Activated T-helper 1 cell treated with anti-CD3 and anti-CD28 coated beads, Interleukin-12 subunit alpha, Interleukin-12 subunit beta, Interleukin-2, Interleukin-4 antibody, amounts not matched to agents 30 ng/mL and 10 ng/mL and 1 ng/mL, durations not matched to agents 14 hours and 24 hours and 36 hours (primary cell): Measurements from ENCODE around the gene ROR2. TPM values are rescaled to one million over a fixed set of nuclear protein-coding genes. Genes with fewer than 3 reads are reported as not detected.

Source experiments
- DNase-seq: peaks from one replicate; pipeline ENCODE4 v3.0.0; 2021; ENCODE audit warnings: low spot score
- H3K27ac Mint-ChIP-seq: one replicate; pipeline ENCODE4 v1.8.0; 2021; ENCODE audit warnings: mild to moderate bottlenecking, mixed read lengths
- H3K27me3 Mint-ChIP-seq: one replicate; pipeline ENCODE4 v1.8.0; 2022; ENCODE audit warnings: mild to moderate bottlenecking, moderate library complexity, mixed read lengths; ENCODE audit not compliant: insufficient read depth
- H3K36me3 Mint-ChIP-seq: one replicate; pipeline ENCODE4 v1.8.0; 2021; ENCODE audit warnings: low read depth, mixed read lengths
- H3K4me1 Mint-ChIP-seq: one replicate; pipeline ENCODE4 v1.8.0; 2021; ENCODE audit warnings: low read depth, mixed read lengths
- H3K4me3 Mint-ChIP-seq: one replicate; pipeline ENCODE4 v1.8.0; 2021; ENCODE audit warnings: mild to moderate bottlenecking, moderate library complexity, mixed read lengths
- H3K9me3 Mint-ChIP-seq: one replicate; pipeline ENCODE4 v1.8.0; 2021; ENCODE audit warnings: mixed read lengths
- intact Hi-C: fragments of 100-400 bp; cut with micrococcal nuclease; formaldehyde crosslinking; loops from one replicate; pipeline ENCODE4 v1.15.1; 2024
- total RNA-seq: library from RNA; stranded (reverse); gene quantifications from 2 replicates; pipeline ENCODE4 v1.2.3, GENCODE V29; 2022

Gene ROR2
- total RNA-seq, 1 donor from 2014 or later, result 1.6 TPM

DNA sequence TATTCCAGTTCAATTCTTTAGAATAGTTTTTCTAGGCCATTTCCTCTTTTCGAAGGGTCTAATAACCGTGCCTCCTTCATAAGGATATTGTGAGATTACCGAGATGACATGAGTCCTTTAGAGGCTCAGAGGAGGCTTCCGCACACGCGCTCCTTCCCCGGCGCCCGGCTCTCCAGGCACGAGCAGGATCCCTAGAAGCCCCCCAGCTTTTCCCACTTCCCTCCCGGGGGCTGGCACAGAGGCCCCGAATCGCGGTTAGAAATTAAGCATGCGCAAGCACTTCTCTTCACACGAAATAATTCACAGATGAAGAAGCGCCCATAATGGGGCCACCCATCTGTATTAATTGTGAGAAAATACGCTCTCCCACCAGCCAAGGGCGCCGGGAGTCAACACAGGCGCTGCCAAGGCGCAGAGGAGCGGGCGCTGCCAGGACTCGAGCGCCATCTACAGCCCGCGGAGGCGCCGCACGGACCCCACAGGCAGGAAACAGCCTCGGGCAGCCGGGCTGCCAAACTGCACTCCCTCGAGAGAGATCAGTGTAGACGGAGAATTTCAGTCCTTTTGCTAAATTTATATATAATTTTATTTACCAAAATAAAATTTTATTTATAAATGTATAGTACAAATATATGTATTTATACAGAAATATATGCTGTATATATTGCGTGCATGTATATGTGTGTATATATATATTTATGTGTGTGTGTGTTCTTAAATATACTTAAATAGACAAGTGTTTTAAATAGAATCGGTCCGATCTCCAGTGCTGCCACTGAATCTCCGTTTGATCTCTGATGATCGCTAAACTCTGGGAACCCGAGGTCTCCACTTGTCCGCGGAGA is 268.3 kb downstream of the ROR2 start:
- Mint-ChIP-seq H3K27me3 (peaks cover 27% of the 10 kb centered on the region), H3K27ac (no peak overlapping the region), H3K4me3 (peak overlapping the region; percentile 53), H3K36me3 (no peaks in the 10 kb centered on the region), H3K4me1 (peaks cover 5% of the 10 kb centered on the region), H3K9me3 (no peaks in the 10 kb centered on the region)
- peak; percentile 57 for DNase-seq
- intact Hi-C loops, result loop anchor here (1.0 to 5.0 kb wide), 4 partner anchors 46 to 766 kb away; no protein-coding TSS in a partner anchor

- intact Hi-C loops, result loop anchor here (1.0 to 5.0 kb wide), 4 partner anchors 46 to 766 kb away; no protein-coding TSS in a partner anchor
- Mint-ChIP-seq H3K9me3 (no peaks in the 10 kb centered on the region), H3K27ac (no peak overlapping the region), H3K36me3 (no peaks in the 10 kb centered on the region), H3K4me3 (no peak overlapping the region), H3K4me1 (peaks cover 5% of the 10 kb centered on the region), H3K27me3 (peaks cover 30% of the 10 kb centered on the region)
- no peak for DNase-seq
These were observed 269.0 kb downstream of the ROR2 start for GRCh38 chr9:91680998-91681397.

- Mint-ChIP-seq H3K36me3 (no peaks in the 10 kb centered on the region), H3K27ac (no peak overlapping the region), H3K4me3 (no peak overlapping the region), H3K4me1 (peaks cover 5% of the 10 kb centered on the region), H3K27me3 (peaks cover 32% of the 10 kb centered on the region), H3K9me3 (no peaks in the 10 kb centered on the region)
- intact Hi-C loops, result loop anchor here (5.0 kb wide), 2 partner anchors 47 to 253 kb away; no protein-coding TSS in a partner anchor
- no peak for DNase-seq
These were observed 269.9 kb downstream of the ROR2 start for GRCh38 chr9:91680106-91680505.

- intact Hi-C loops, result no loop called here
- Mint-ChIP-seq H3K36me3 (no peaks in the 10 kb centered on the region), H3K27me3 (peaks cover 29% of the 10 kb centered on the region), H3K4me3 (no peak overlapping the region), H3K4me1 (peaks cover 5% of the 10 kb centered on the region), H3K27ac (no peak overlapping the region), H3K9me3 (no peaks in the 10 kb centered on the region)
- DNase-seq, result no peak
These were observed 271.0 kb downstream of the ROR2 start for GRCh38 chr9:91678807-91679580.

DNA sequence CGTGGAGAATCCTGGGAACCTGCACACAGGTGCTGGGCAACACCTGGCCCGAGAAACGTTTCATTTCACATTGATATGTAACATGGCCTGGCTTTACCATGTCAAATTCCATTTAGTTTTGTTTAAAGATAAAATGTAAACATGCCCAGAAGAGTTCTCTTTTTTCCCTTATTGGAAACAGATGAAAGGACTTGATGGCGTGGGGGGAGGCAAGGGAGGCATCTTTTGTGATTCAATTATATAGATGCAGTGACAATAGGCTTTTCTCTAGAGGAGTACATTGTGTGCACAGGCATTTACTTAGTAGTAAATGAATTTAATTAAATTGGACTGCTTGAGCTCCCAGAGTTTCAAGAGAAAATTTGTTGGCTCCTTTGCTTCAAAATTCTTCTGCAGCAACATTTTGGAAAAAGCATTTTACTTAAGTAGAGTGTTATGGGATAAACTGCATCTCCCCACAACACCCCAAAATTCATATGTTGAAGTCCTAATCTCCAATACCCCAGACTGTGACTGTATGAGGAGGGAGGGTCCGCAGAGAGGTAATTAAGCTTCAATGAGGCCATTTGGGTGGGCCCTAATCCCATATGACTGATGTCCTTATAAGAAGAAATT is 272.1 kb downstream of the ROR2 start:
- no peak overlapping the region for H3K27ac Mint-ChIP-seq
- H3K36me3 Mint-ChIP-seq, result no peaks in the 10 kb centered on the region
- intact Hi-C loops, result no loop called here
- no peaks in the 10 kb centered on the region for H3K9me3 Mint-ChIP-seq
- H3K27me3 Mint-ChIP-seq, result peaks cover 30% of the 10 kb centered on the region
- peaks cover 5% of the 10 kb centered on the region for H3K4me1 Mint-ChIP-seq
- no peak overlapping the region for H3K4me3 Mint-ChIP-seq
- no peak for DNase-seq

- DNase-seq, result no peak
- intact Hi-C loops, result no loop called here
- Mint-ChIP-seq H3K4me3 (no peak overlapping the region), H3K27ac (no peak overlapping the region), H3K27me3 (peaks cover 32% of the 10 kb centered on the region), H3K4me1 (peaks cover 5% of the 10 kb centered on the region), H3K9me3 (no peaks in the 10 kb centered on the region), H3K36me3 (no peaks in the 10 kb centered on the region)
These were observed 272.7 kb downstream of the ROR2 start for GRCh38 chr9:91677331-91677730.

- H3K4me1 Mint-ChIP-seq, result no peaks in the 10 kb centered on the region
- no peak overlapping the region for H3K27ac Mint-ChIP-seq
These were observed 274.0 kb downstream of the ROR2 start for GRCh38 chr9:91676046-91676445.

GRCh38 chr9:91664663-91665062 is 285.4 kb downstream of the ROR2 start:
- DNase-seq, result no peak
- no peaks in the 10 kb centered on the region for H3K4me1 Mint-ChIP-seq
- intact Hi-C loops, result no loop called here
- no peak overlapping the region for H3K27ac Mint-ChIP-seq
- no peaks in the 10 kb centered on the region for H3K36me3 Mint-ChIP-seq
- peaks cover 8% of the 10 kb centered on the region for H3K27me3 Mint-ChIP-seq
- H3K4me3 Mint-ChIP-seq, result no peak overlapping the region
- H3K9me3 Mint-ChIP-seq, result no peaks in the 10 kb centered on the region

More at GRCh38 chr9:91676046-91676445, 274.0 kb downstream of the ROR2 start:
- intact Hi-C loops, result no loop called here
- no peaks in the 10 kb centered on the region for H3K9me3 Mint-ChIP-seq
- no peaks in the 10 kb centered on the region for H3K36me3 Mint-ChIP-seq
- no peak for DNase-seq
- H3K4me3 Mint-ChIP-seq, result no peak overlapping the region
- peaks cover 36% of the 10 kb centered on the region for H3K27me3 Mint-ChIP-seq

DNA sequence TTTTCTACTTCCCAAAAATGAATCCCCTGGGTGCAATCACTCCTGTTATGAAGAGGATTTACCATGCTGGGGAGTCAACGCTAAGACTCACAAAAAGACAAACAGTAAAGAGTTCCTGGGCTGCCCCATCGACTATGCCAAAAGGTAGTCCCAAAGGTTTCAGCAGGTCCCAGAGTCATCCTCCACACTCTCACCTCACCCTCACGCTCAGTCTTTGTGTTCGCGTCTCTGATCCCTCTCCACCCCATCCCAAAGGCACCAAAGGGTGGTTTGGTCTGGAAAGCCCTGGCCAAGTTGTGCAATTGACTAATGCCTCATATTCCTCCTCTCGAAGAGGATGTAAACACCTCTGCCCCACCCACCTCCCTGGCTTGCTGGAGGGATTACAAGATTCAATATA is 286.2 kb downstream of the ROR2 start:
- Mint-ChIP-seq H3K36me3 (no peaks in the 10 kb centered on the region), H3K9me3 (no peaks in the 10 kb centered on the region), H3K27me3 (peaks cover 8% of the 10 kb centered on the region), H3K4me3 (no peak overlapping the region), H3K4me1 (no peaks in the 10 kb centered on the region), H3K27ac (no peak overlapping the region)
- intact Hi-C loops, result no loop called here
- DNase-seq, result no peak

GRCh38 chr9:91661451-91661850 is 288.6 kb downstream of the ROR2 start:
- no peaks in the 10 kb centered on the region for H3K9me3 Mint-ChIP-seq
- no peak overlapping the region for H3K27ac Mint-ChIP-seq

DNA sequence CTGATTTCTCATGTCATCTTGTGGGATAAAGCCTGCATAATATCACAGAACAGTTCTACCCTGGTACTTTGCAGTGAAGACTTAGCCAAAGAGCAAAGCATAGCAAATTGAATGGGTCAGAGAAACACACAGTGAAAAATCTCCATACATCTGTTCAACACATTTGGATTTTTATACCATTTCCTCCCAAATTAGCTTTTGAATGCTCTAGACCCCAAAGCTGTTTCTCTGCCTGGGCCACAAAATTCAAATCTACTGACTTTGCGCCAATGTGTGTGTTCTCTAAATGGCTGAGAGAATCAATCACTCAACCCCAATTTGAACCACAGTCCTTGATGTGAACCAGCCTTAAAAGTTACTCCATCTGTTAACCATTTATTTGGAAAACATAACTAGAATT is 289.5 kb downstream of the ROR2 start:
- Mint-ChIP-seq H3K27me3 (peaks cover 6% of the 10 kb centered on the region), H3K9me3 (no peaks in the 10 kb centered on the region), H3K4me1 (no peaks in the 10 kb centered on the region), H3K4me3 (no peak overlapping the region), H3K36me3 (no peaks in the 10 kb centered on the region), H3K27ac (no peak overlapping the region)
- DNase-seq, result no peak
- intact Hi-C loops, result no loop called here

More at GRCh38 chr9:91661451-91661850, 288.6 kb downstream of the ROR2 start:
- intact Hi-C loops, result no loop called here
- no peaks in the 10 kb centered on the region for H3K27me3 Mint-ChIP-seq
- H3K4me3 Mint-ChIP-seq, result no peak overlapping the region
- no peaks in the 10 kb centered on the region for H3K36me3 Mint-ChIP-seq
- H3K4me1 Mint-ChIP-seq, result no peaks in the 10 kb centered on the region
- DNase-seq, result no peak

DNA sequence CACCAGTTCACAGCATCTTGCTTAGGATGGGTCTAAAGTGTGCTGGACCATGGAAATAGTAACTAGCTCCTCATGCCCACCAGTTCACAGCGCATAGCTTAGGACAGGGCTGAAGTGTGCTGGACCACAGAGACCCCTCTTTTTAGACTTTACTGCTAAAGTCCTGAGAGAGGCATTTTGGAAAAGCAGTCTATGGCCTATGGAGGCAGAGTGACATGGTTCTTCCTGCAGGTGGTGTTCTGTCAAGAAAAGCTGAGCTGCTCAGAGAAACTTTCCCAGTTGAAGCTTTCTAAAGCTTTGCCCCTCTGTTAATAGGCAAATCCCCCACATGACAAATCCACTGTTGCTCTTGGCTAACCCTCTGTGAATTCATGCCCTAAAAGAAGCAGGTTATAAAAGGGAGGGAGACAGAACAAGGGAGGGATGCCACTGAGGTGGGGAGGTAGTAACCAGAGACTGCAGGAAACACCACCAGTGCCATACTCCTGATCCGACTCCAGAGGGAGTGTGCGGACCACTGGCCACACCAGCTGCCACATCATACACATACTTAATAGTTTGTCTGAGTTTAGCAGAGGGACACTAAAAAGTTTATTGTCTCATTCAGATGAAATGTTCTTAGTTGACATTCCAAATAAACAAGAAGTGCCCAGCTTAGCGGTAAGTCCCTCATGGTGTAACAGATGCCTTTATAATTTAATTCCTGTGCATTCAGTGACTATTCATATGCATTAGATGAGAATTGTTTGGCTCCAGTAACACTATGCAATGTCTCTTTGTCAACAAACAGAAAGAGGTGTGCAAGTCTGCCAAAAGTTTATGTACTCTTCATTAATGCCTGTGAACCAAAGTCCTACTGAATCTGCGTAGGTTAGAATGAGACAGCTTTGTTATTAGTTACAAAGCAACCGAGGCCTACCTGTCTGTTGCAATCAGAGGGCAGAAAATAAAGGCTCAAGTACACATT is 290.2 kb downstream of the ROR2 start:
- Mint-ChIP-seq H3K36me3 (no peaks in the 10 kb centered on the region), H3K27ac (no peak overlapping the region), H3K4me1 (no peaks in the 10 kb centered on the region), H3K9me3 (no peaks in the 10 kb centered on the region), H3K4me3 (no peak overlapping the region), H3K27me3 (peaks cover 8% of the 10 kb centered on the region)
- intact Hi-C loops, result no loop called here
- no peak for DNase-seq
